ENCODE data around the gene APRT. TPM values are rescaled to one million over a fixed set of nuclear protein-coding genes. Genes with fewer than 3 reads are reported as not detected.

APRT gene
- total and polyA plus RNA-seq, 2 of the 8 experiments (the other 6 are each of a cell fraction or from before 2014, with no cell fraction given), result 221 to 267 TPM

GRCh38 chr16:88779406-88780141 lies 32.2 kb downstream of the APRT start:
- H3K79me2 ChIP-seq (ENCODE audit: control insufficient read depth in 1 of 2, insufficient read depth in 2 of 2, low read length in 2 of 2), result peaks cover 0 to 27% of the 10 kb centered on the region in 2 experiments; a peak in 1 of 4 replicates
- peaks cover 4% of the 10 kb centered on the region; the same call in 1 of the 2 replicates for H3K23me2 ChIP-seq (ENCODE audit: low read depth, low read length)
- peak overlapping the region; percentile 40; the same call in 1 of the 2 replicates for H4K8ac ChIP-seq (ENCODE audit: extremely low read depth, insufficient read depth, low read length)
- H3K4me2 ChIP-seq (ENCODE audit: insufficient read depth in 1 of 2, low read depth in 2 of 2, low read length in 2 of 2), result no peak overlapping the region
- no peak overlapping the region for H2BK120ac ChIP-seq (replicated peaks; ENCODE audit: low read depth, low read length)
- H3K18ac ChIP-seq (ENCODE audit: extremely low read depth, low read length), result 0 out of 2 replicates have a peak overlapping the region, but pooled peaks have one; percentile 32
- DNase-seq (ENCODE audit: low read depth in 1 of 2, low spot score in 2 of 2) (no peak), FAIRE-seq (no peak)
- no peak overlapping the region for H3K14ac ChIP-seq (ENCODE audit: insufficient read length)
- WGBS, 2 experiments (ENCODE audit: extremely low coverage in 1 of 2, insufficient coverage in 1 of 2, insufficient read length in 1 of 2, insufficient replicate concordance in 2 of 2, low coverage in 1 of 2, low lambda C conversion rate in 2 of 2, missing lambda C conversion rate in 1 of 2), result 85% methylated on average over 25 of the region's 34 CpGs; no CpG with 5 or more reads in 1 of the 2 experiments
- peaks cover 2 to 21% (median 10%) of the 10 kb centered on the region in 4 experiments for H3K4me1 ChIP-seq (replicated peaks in 1 of 4; ENCODE audit: control insufficient read depth in 3 of 4, insufficient read depth in 4 of 4, low read length in 3 of 4)
- no peak overlapping the region for H3K9ac ChIP-seq (replicated peaks in 1 of 4; ENCODE audit: extremely low read depth in 1 of 4, low read depth in 3 of 4, low read length in 3 of 4)
- ChIA-PET POLR2A (ENCODE audit: partially characterized antibody) (interaction anchor here (1.1 to 4.7 kb wide), 5 partner anchors 9 to 19 kb away, joined by 3 to 16 read pairs (median 5); no protein-coding TSS in a partner anchor), CTCF (ENCODE audit: partially characterized antibody) (interaction anchor here (1.1 to 7.4 kb wide), 10 partner anchors 9 to 78 kb away, joined by 3 to 94 read pairs (median 8); partner anchors contain the start of gene APRT)
- no peak overlapping the region for H4K91ac ChIP-seq (replicated peaks; ENCODE audit: insufficient read length, low read length)
- H3K4ac ChIP-seq (replicated peaks; ENCODE audit: insufficient read length, low read depth, low read length), result no peak overlapping the region
- H2BK5ac ChIP-seq (ENCODE audit: low read depth, low read length), result peak overlapping the region; percentile 24; the same call in 1 of the 2 replicates
- H2BK15ac ChIP-seq (ENCODE audit: low read length), result no peak overlapping the region
- peaks cover 4% of the 10 kb centered on the region; the same call in 1 of the 2 replicates for H3K79me1 ChIP-seq (ENCODE audit: low read depth, low read length)
- no peak overlapping the region for H3K27ac ChIP-seq (ENCODE audit: low read depth, low read length)
- H3K36me3 ChIP-seq (ENCODE audit: control insufficient read depth in 2 of 4, insufficient read depth in 4 of 4, low read length in 3 of 4), result no peaks in the 10 kb centered on the region
- peaks cover 0 to 11% of the 10 kb centered on the region in 2 experiments for H4K20me1 ChIP-seq (replicated peaks in 1 of 2; ENCODE audit: control insufficient read depth in 1 of 2, insufficient read depth in 2 of 2, low read length in 2 of 2)
- 0 out of 2 replicates have a peak, but pooled peaks have one; percentile 46 for TF ChIP-seq GABPA (IDR thresholded peaks at IDR 0.05; ENCODE audit: borderline replicate concordance, insufficient read depth, low read length)
- TF ChIP-seq NRF1 (IDR thresholded peaks at IDR 0.05; ENCODE audit: low read depth, low read length), result no peak
- TF ChIP-seq ASH2L (IDR thresholded peaks at IDR 0.05; ENCODE audit: low read length), result no peak
- H2AFZ ChIP-seq (ENCODE audit: low read length), result no peak overlapping the region
- H3K9me3 ChIP-seq (ENCODE audit: insufficient read depth in 2 of 2, low read depth in 1 of 2, low read length in 1 of 2), result no peaks in the 10 kb centered on the region
- no peak overlapping the region for H4K5ac ChIP-seq (ENCODE audit: insufficient read length, low read depth, low read length)
- no peak overlapping the region for H2AK5ac ChIP-seq (ENCODE audit: low read depth, low read length)
- H3K27me3 ChIP-seq (replicated peaks in 1 of 4; ENCODE audit: control insufficient read depth in 3 of 4, extremely low read depth in 1 of 4, insufficient read depth in 3 of 4, low read length in 3 of 4), result no peaks in the 10 kb centered on the region
- no peak overlapping the region for H2BK20ac ChIP-seq (ENCODE audit: low read length)
- H3K23ac ChIP-seq (ENCODE audit: insufficient read length), result no peak overlapping the region
- no peak overlapping the region for H3K56ac ChIP-seq (replicated peaks; ENCODE audit: insufficient read length, low read depth, low read length)
- no peak overlapping the region for H2BK12ac ChIP-seq (ENCODE audit: low read depth, low read length)
- no peak overlapping the region for H3K4me3 ChIP-seq (ENCODE audit: extremely low read depth in 1 of 4, insufficient read depth in 2 of 4, low read depth in 3 of 4, low read length in 4 of 4)

Measured in H1 (cell line).